Lung (tissue), 12 donors: ENCODE data around the gene CMPK1. TPM values are rescaled to one million over a fixed set of nuclear protein-coding genes. Genes with fewer than 3 reads are reported as not detected.

ENCODE experiments used
- ATAC-seq: fragments of 200-7000 bp; cut with Tn5 transposase; one replicate; pipeline ENCODE4 v1.9.1; 2020; ENCODE audit warnings: moderate number of reproducible peaks; ENCODE audit not compliant: insufficient read depth, low FRiP score
- DNase-seq, 3 donors: peaks; one replicate each; pipeline ENCODE4 v3.0.0-alpha.2; 2013 to 2017
- H3K27ac ChIP-seq, 2 donors: one replicate each; pipeline ENCODE4 v1.5.1; 2013; ENCODE audit warnings: mild to moderate bottlenecking in 2 of 2, moderate library complexity in 2 of 2, control low read depth in 1 of 2, inconsistent platforms in 1 of 2, low read depth in 1 of 2, low read length in 1 of 2
- H3K27me3 ChIP-seq, 3 donors: one replicate each; pipeline ENCODE4 v1.5.1; 2013; ENCODE audit warnings: low read length in 2 of 3; ENCODE audit not compliant: control insufficient read depth in 3 of 3, insufficient read depth in 3 of 3
- H3K36me3 ChIP-seq, 4 donors: one replicate each; pipeline ENCODE4 v1.5.1; 2013; ENCODE audit warnings: low read length in 4 of 4, mild to moderate bottlenecking in 1 of 4, moderate library complexity in 1 of 4; ENCODE audit not compliant: control insufficient read depth in 4 of 4, insufficient read depth in 4 of 4
- H3K4me1 ChIP-seq, 5 donors: one replicate each; pipeline ENCODE4 v1.5.1; 2013; ENCODE audit warnings: low read length in 5 of 5, mild to moderate bottlenecking in 2 of 5, moderate library complexity in 1 of 5; ENCODE audit not compliant: control insufficient read depth in 5 of 5, insufficient read depth in 5 of 5
- H3K4me3 ChIP-seq: one replicate; pipeline ENCODE4 v1.5.1; 2013; ENCODE audit warnings: mild to moderate bottlenecking, control low read depth, moderate library complexity
- H3K9ac ChIP-seq, 2 donors: one replicate each; pipeline ENCODE4 v1.5.1; 2013; ENCODE audit warnings: low read length in 2 of 2, control low read depth in 1 of 2; ENCODE audit not compliant: insufficient read depth in 1 of 2
- H3K9me3 ChIP-seq, 4 donors: one replicate each; pipeline ENCODE4 v1.5.1; 2013; ENCODE audit warnings: low read length in 3 of 4, mild to moderate bottlenecking in 1 of 4, moderate library complexity in 1 of 4; ENCODE audit not compliant: control insufficient read depth in 4 of 4, insufficient read depth in 3 of 4
- WGBS, 2 donors: extraction: QIAGEN DNeasy Blood & Tissue Kit; methylation state at CpG; one replicate each; pipeline ENCODE4 v1.1.7; 2013; 5-methylcytosine and 5-hydroxymethylcytosine counted together
- polyA plus RNA-seq, 2 donors: library from polyadenylated mRNA; stranded (reverse); fragments of 200-250 nt; gene quantifications; one replicate each; pipeline ENCODE4 v1.2.1, GENCODE V29; 2013
- total RNA-seq, 2 donors: library from RNA; depleted of rRNA in 1 of 2; stranded (reverse); fragments of >200 nt in 1 of 2; gene quantifications; one replicate each; pipeline ENCODE4 v1.2.1, GENCODE V29; 2014 to 2021
- TF ChIP-seq, protein P1 (sequence below): IDR thresholded peaks from 2 replicates; pipeline ENCODE4 v1.5.1; 2012; ENCODE audit warnings: mild to moderate bottlenecking; ENCODE audit errors: control extremely low read depth, extremely low read depth
- donor health status: control.
- donor health status: control.
- donor health status: Bipolar disorder and iron deficiency.
- donor health status: healthy.
- donor health status: DM: yes; HTN: yes; CAD: no.

CMPK1 gene
- total and polyA plus RNA-seq, 4 donors: 63.9 to 106 (median 85.3) TPM

DNA sequence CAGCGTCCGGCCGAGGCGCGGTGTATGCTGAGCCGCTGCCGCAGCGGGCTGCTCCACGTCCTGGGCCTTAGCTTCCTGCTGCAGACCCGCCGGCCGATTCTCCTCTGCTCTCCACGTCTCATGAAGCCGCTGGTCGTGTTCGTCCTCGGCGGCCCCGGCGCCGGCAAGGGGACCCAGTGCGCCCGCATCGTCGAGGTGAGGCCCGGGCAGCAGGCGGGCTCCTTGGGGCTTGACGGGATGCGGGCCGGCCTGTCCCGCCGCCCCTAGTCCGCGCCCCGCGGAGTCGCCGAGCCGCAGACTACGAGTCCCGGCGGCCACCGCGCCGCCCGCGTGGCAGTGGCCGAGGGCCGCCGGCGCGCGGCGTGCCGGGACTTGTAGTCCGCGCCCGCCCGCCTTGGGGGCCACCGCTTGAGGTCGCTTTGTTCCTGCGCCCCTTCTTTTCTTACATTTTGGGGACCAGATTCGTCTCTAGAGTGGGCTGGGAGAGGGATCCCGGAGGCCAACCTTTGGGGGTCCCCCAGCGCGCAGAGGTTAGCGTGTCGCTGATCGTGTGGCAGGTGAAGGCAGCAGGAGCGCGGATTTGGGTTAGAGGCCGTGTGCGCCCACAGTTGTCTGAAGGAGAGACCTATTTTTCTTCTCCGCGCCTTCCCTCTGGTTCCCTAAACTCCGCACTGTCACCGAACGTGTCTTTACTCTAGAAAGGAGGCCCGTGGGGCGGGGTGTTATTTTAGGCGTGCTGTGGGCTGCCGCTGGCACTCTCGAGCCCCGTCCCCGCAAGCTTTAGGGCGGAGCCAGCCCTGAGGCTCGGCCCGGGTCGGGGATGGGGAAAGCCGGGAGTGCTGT lies 553 bp downstream of the CMPK1 start:
- 0% methylated on average over 81 to 90 of the region's 90 CpGs for WGBS, 2 donors
- Histone ChIP-seq H3K27me3 (no peaks in the 10 kb centered on the region), H3K9ac (peak overlapping the region; percentile 83 to 88), H3K4me1 (peaks cover 0 to 21% (median 8%) of the 10 kb centered on the region in 5 donors), H3K36me3 (peaks cover 0 to 3% (median 0%) of the 10 kb centered on the region in 4 donors), H3K4me3 (peak overlapping the region; percentile 84), H3K27ac (peak overlapping the region; percentile 99 to 100), H3K9me3 (no peaks in the 10 kb centered on the region)
- ATAC-seq (peak; percentile 95), DNase-seq (peak; percentile 84 to 92 (median 88))
- TF ChIP-seq, protein P1, sequence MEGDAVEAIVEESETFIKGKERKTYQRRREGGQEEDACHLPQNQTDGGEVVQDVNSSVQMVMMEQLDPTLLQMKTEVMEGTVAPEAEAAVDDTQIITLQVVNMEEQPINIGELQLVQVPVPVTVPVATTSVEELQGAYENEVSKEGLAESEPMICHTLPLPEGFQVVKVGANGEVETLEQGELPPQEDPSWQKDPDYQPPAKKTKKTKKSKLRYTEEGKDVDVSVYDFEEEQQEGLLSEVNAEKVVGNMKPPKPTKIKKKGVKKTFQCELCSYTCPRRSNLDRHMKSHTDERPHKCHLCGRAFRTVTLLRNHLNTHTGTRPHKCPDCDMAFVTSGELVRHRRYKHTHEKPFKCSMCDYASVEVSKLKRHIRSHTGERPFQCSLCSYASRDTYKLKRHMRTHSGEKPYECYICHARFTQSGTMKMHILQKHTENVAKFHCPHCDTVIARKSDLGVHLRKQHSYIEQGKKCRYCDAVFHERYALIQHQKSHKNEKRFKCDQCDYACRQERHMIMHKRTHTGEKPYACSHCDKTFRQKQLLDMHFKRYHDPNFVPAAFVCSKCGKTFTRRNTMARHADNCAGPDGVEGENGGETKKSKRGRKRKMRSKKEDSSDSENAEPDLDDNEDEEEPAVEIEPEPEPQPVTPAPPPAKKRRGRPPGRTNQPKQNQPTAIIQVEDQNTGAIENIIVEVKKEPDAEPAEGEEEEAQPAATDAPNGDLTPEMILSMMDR: no peak

DNA sequence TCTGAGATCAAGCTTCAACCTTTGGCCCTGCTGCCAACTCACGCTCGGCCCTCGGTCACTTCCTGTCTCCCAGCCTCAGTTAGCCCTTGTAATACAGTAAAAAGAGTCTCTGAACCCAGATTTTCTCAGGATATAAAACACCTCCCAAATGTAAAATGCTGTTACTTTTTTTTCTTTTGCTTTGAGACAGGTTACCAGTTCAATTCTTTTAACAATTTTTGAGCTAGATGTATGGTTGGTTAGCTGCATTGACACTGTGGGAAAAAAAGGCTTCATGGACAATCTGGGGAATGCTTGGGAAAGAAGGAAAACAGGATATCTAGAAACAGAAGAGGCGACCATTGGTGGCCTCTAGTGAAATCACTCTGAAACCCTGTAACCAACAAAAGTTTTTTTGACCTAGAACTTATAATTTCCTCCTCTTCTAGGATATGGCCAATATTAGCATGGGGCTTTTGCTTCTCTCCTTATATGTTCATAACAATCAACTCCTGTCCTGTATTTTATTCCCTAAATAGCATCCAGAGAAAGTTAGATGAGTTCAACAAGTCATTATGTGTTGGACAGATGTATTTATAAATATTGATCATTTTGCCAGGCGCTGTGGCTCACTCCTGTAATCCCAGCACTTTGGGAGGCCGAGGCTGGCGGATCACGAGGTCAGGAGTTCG lies 1.3 kb downstream of the CMPK1 start:
- no peaks in the 10 kb centered on the region for H3K9me3 ChIP-seq
- H3K4me3 ChIP-seq: peak overlapping the region; percentile 84
- no peaks in the 10 kb centered on the region for H3K27me3 ChIP-seq
- peak overlapping the region in 1 of 2 donors; percentile 88 for H3K9ac ChIP-seq
- ATAC-seq (no peak), DNase-seq (no peak)
- peaks cover 0 to 21% (median 8%) of the 10 kb centered on the region in 5 donors for H3K4me1 ChIP-seq
- WGBS, 2 donors: 50 to 54% methylated on average over 9 of the region's 9 CpGs
- TF ChIP-seq, protein P1: no peak
- peak overlapping the region; percentile 99 to 100 for H3K27ac ChIP-seq
- H3K36me3 ChIP-seq: peaks cover 0 to 3% (median 0%) of the 10 kb centered on the region in 4 donors

DNA sequence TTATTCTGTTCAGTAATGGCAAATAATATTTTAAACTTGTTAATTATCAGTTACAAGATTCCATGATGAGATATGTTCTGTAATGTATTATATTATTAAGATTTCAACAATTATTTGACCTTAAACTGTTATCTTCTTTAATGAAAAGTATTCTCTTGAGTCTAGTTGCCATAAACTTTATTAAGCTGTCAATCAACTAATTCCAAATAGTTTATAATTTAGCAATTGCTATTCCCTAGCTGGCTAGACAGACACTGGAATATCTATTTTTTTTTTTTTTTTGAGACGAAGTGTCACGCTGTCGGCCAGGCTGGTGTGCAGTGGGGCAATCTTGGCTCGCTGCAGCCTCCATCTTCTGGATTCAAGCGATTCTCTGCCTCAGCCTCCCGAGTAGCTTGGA lies 3.8 kb downstream of the CMPK1 start:
- Histone ChIP-seq H3K27ac (no peak overlapping the region), H3K36me3 (peaks cover 0 to 3% (median 0%) of the 10 kb centered on the region in 4 donors), H3K27me3 (no peaks in the 10 kb centered on the region), H3K4me1 (peaks cover 0 to 18% (median 7%) of the 10 kb centered on the region in 5 donors), H3K9ac (no peak overlapping the region), H3K9me3 (no peaks in the 10 kb centered on the region), H3K4me3 (no peak overlapping the region)
- no peak for DNase-seq
- 80 to 91% methylated on average over 6 of the region's 6 CpGs for WGBS, 2 donors
- TF ChIP-seq, protein P1: no peak
- no peak for ATAC-seq
